SK-N-DZ (cell line): ENCODE data around the gene CCT7.

ENCODE experiments used
- DNase-seq: peaks from one replicate; pipeline ENCODE4 v3.0.0-alpha.2; 2015; ENCODE audit warnings: low spot score

Gene CCT7

GRCh38 chr2:73225513-73226360, 8.4 kb upstream of the CCT7 start:
- DNase-seq, result no peak

DNA sequence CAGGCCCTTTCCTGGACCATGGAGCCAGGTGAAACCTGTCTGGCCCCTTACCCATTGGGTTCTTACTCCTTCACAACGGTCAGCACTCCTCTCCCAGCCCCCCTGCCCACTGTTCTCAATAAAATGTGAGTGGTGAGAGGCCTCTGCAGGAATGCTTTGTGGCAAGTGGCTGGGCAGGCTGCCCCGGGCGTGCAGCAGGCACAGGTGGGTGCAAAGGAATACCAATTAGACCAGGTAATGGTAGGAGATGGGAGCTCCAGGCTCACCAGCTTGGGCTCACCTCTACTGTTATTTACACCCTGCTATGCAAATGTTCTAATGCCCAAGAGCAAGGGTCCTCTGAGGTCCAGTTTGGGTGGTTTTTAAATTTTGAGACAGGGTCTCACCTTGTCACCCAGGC, 7.0 kb upstream of the CCT7 start:
- no peak for DNase-seq

DNA sequence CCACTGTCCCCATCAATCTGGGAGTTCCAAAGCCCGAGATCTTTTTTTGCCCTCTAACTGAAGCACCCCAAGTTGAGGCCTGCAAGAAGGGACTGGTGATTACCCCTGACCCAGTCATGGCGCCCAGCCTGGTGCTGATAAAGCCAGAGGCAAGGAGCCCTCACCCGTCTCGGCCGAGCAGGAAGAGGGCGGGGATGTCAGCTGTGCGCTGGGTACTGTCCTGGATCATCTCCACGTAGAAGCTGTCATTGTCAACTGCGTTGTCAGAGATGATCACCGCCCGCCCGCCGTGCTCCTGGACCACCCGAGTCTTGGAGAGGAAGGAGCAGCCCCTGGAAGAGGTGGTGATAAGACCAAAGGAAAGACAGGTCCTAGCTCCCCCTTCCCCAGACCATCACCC, 5.5 kb upstream of the CCT7 start:
- no peak for DNase-seq

GRCh38 chr2:73232403-73233153, 1.5 kb upstream of the CCT7 start:
- peak; percentile 35 for DNase-seq

DNA sequence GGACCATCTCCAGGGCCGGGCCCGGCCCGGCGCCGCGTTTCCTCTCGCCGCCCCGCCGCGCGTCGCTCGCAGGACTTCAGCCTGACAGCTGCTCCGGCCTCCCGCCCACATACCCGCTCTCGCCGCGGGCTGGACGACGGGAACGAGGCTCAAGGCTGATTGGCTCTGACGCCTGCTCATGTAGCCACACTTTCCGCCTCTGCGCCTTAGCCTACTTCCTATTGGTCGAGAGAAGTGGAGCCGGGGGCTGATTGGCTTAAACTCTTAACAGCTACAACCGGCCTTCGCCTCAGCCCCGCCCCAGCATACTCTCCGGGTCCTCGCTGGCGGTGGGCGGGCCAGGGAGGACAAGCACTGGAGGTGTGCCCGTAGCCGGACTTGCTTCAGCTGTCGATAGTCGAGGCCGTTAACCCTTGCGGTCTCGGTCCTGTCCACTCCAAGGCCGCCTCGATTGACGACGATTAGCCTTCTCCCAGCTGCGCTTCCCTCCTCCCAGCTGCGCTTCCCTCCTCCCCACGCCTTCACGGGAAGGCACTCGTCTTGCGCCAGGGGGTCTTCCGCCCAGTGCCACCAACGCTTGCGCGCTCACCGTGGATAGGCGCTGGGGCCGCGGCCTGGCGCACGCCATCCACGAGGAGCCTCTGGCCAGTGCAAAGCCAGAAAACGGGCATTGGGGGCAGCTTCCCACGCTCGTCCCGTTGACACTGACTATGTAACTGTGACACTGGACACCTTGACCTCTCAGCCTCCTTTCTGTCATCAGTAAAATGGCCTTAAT, 765 bp upstream of the CCT7 start, which contains the start of gene PRADC1:
TSS of gene PRADC1 (minus strand) at position 86 of the 778 bp plus-strand sequence. CDS start at position 7, 79 bp downstream.
- DNase-seq, result peak; percentile 99

- no peak for DNase-seq
Measured at GRCh38 chr2:73235315-73236028, 1.4 kb downstream of the CCT7 start.

- DNase-seq, result no peak
Measured at GRCh38 chr2:73237168-73237567, 3.1 kb downstream of the CCT7 start.

- no peak for DNase-seq
Measured at GRCh38 chr2:73238149-73238548, 4.0 kb downstream of the CCT7 start.

- no peak for DNase-seq
Measured at GRCh38 chr2:73238976-73239375, 4.9 kb downstream of the CCT7 start.

- no peak for DNase-seq
Measured at GRCh38 chr2:73239776-73240175, 5.7 kb downstream of the CCT7 start.

- DNase-seq, result no peak
Measured at GRCh38 chr2:73243884-73244570, 9.9 kb downstream of the CCT7 start.

DNA sequence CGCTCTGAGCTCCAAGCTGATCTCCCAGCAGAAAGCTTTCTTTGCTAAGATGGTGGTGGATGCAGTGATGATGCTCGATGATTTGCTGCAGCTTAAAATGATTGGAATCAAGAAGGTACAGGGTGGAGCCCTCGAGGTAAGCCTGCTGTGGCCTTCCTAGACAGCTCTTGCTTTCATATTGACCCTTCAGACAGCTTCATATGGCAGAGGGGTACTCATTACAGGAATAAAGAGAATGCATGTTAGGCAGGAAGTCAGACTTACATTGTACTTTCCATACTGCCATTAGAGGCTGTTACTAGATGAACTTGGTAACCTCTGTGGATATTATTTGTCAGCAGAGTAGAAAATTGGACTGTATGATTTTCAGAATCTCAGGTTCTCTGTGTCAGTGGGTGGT, 10.5 kb downstream of the CCT7 start:
- no peak for DNase-seq

DNA sequence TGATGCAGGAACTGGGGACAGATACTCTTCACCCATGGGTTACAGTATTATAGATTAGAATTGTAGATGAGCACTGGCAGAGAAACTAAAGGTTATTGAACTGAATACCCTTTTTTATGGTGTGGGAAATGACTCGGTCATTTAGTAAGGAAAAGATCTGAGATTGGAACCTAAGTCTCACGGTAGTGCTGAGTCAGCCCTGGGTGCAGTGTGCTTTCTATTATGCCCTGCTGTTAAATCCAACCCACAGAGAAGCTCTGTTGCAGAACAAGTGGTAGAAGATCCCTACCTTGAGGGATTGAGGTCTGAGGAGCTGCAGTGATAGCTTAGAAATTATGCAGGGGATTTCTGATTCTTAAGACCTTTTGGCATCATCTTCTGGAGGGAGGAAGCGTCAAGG, 12.7 kb downstream of the CCT7 start:
- no peak for DNase-seq

DNA sequence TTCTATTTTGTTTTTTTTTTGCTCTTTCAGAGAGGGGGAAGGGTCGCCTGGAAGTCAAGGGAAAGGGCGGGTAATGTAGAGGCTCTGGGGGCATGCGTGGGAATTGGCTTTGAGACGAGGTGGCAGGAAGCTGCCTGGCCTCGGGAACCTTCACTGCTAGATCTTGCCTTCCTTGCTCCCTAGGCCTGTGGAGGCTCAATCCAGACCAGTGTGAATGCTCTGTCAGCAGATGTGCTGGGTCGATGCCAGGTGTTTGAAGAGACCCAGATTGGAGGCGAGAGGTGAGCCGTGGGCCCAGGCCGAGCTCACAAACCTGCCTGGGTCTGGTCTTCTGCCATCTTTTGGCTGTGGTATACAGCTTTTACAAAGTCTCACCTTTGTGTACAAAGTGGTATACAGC, 15.5 kb downstream of the CCT7 start:
- DNase-seq, result no peak

GRCh38 chr2:73250872-73251846, 17.1 kb downstream of the CCT7 start:
- no peak for DNase-seq

DNA sequence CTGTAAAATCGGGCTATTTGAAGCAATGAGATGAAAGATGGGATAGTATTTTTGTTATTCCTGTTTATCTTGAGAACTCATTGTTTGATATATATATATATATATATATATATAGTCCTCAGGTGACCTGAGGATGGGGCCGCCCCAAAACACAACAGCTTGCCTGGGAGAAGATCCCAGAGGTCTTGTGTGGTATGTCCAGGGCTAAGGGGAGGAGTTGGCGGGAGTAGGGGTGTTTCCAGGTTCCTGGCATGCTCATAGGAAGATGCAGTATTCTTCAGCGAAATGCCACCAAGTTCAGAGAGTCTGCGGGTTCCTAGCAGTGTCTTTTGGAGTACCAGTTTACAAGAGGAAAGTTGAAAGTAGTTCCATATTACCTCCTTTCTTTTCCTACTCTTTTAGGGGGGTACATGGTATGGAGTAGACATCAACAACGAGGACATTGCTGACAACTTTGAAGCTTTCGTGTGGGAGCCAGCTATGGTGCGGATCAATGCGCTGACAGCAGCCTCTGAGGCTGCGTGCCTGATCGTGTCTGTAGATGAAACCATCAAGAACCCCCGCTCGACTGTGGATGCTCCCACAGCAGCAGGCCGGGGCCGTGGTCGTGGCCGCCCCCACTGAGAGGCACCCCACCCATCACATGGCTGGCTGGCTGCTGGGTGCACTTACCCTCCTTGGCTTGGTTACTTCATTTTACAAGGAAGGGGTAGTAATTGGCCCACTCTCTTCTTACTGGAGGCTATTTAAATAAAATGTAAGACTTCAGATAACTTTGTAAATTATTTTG, 18.3 kb downstream of the CCT7 start:
- no peak for DNase-seq

- no peak for DNase-seq
Measured at GRCh38 chr2:73253400-73253799, 19.3 kb downstream of the CCT7 start.

DNA sequence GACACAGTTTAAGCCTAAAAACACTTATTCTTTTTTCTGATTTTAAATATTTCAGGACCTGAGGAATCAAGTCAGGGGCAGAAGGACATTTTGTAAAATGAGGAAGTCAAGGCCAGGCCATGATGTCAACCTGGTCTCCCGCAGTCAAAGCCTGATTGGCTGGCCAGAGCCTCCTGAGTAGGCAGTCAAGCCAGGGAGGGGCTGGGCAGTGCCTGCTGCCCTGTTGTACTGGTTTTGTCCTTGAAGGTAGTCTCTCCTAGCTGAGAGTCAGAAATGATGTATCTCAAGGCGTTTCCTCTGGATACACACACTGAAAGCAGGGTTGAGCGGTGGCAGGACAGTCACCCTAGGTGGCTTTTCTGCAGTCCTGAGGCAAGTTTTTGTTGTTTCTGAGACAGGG, 19.8 kb downstream of the CCT7 start:
- DNase-seq, result no peak
